Hepatocyte (in vitro differentiated cells): ENCODE results near the gene SOX6. TPM values are rescaled to one million over a fixed set of nuclear protein-coding genes. Genes with fewer than 3 reads are reported as not detected.

Experiments used
- DNase-seq: peaks from one replicate; pipeline ENCODE4 v3.0.0-alpha.2; 2016; ENCODE audit warnings: low spot score
- H2AFZ ChIP-seq: fragments of 200-600 bp; sonication (generic); 2 replicates; pipeline ENCODE4 v1.6.0; 2016; ENCODE audit warnings: antibody characterized with exemption, mild to moderate bottlenecking
- H3K27ac ChIP-seq: fragments of 200-600 bp; sonication (generic); 2 replicates; pipeline ENCODE4 v1.5.1; 2016; ENCODE audit warnings: mild to moderate bottlenecking
- H3K27me3 ChIP-seq: fragments of 200-600 bp; sonication (generic); 2 replicates; pipeline ENCODE4 v1.6.1; 2016
- H3K36me3 ChIP-seq: fragments of 200-600 bp; sonication (generic); replicated peaks from 2 replicates; pipeline ENCODE4 v1.5.1; 2016; ENCODE audit warnings: low read depth; ENCODE audit not compliant: insufficient read depth
- H3K4me1 ChIP-seq: fragments of 200-600 bp; sonication (generic); 2 replicates; pipeline ENCODE4 v1.5.1; 2016; ENCODE audit warnings: mild to moderate bottlenecking, moderate library complexity; ENCODE audit not compliant: insufficient read depth
- H3K4me2 ChIP-seq: fragments of 200-600 bp; sonication (generic); 2 replicates; pipeline ENCODE4 v1.6.0; 2016
- H3K4me3 ChIP-seq: fragments of 200-600 bp; sonication (generic); 2 replicates; pipeline ENCODE4 v1.5.1; 2016; ENCODE audit warnings: mild to moderate bottlenecking
- H3K79me2 ChIP-seq: fragments of 200-600 bp; sonication (generic); 2 replicates; pipeline ENCODE4 v1.6.0; 2017; ENCODE audit warnings: mild to moderate bottlenecking
- H3K9me2 ChIP-seq: fragments of 200-600 bp; sonication (generic); replicated peaks from 2 replicates; pipeline ENCODE4 v1.6.0; 2017; ENCODE audit warnings: mild to moderate bottlenecking; ENCODE audit not compliant: insufficient read depth
- H3K9me3 ChIP-seq: fragments of 200-600 bp; sonication (generic); 2 replicates; pipeline ENCODE4 v1.5.1; 2016; ENCODE audit warnings: low read depth, mild to moderate bottlenecking
- H4K20me1 ChIP-seq: fragments of 200-600 bp; sonication (generic); 2 replicates; pipeline ENCODE4 v1.6.0; 2016; ENCODE audit warnings: mild to moderate bottlenecking; ENCODE audit not compliant: insufficient read depth, poor library complexity, severe bottlenecking
- EZH2 ChIP-seq: fragments of 200-600 bp; sonication (generic); IDR thresholded peaks from 2 replicates; pipeline ENCODE4 v1.6.1; 2016; ENCODE audit warnings: antibody characterized with exemption, mild to moderate bottlenecking, borderline replicate concordance
- EZH2phosphoT487 ChIP-seq: fragments of 200-600 bp; sonication (generic); IDR thresholded peaks from one replicate; pipeline ENCODE4 v1.6.1; 2018; ENCODE audit warnings: antibody characterized with exemption, mild to moderate bottlenecking, low read depth, moderate library complexity; ENCODE audit not compliant: unreplicated experiment, severe bottlenecking
- WGBS: methylation state at CpG from one replicate; pipeline ENCODE4 v1.1.6; 2016; ENCODE audit warnings: low lambda C conversion rate; ENCODE audit errors: missing lambda C conversion rate; 5-methylcytosine and 5-hydroxymethylcytosine counted together
- polyA plus RNA-seq: library from polyadenylated mRNA; unstranded; fragments of >200 nt; fragmentation: Nextera tagmentation; extraction: Ambion mirVana; gene quantifications from 2 replicates; pipeline ENCODE4 v1.2.1, GENCODE V29; 2016
- total RNA-seq: library from RNA; depleted of rRNA; stranded (reverse); fragments of >200 nt; gene quantifications from 2 replicates; pipeline ENCODE4 v1.2.3, GENCODE V29; 2014
- TF ChIP-seq, protein P1 (sequence below): fragments of 200-600 bp; sonication (generic); IDR thresholded peaks from 2 replicates; pipeline ENCODE4 v1.5.1; 2016; ENCODE audit warnings: antibody characterized with exemption, mild to moderate bottlenecking; ENCODE audit not compliant: poor library complexity

The SOX6 gene
- total and polyA plus RNA-seq, 2 experiments from 2014 or later = 23.2 to 75.7 TPM

DNA sequence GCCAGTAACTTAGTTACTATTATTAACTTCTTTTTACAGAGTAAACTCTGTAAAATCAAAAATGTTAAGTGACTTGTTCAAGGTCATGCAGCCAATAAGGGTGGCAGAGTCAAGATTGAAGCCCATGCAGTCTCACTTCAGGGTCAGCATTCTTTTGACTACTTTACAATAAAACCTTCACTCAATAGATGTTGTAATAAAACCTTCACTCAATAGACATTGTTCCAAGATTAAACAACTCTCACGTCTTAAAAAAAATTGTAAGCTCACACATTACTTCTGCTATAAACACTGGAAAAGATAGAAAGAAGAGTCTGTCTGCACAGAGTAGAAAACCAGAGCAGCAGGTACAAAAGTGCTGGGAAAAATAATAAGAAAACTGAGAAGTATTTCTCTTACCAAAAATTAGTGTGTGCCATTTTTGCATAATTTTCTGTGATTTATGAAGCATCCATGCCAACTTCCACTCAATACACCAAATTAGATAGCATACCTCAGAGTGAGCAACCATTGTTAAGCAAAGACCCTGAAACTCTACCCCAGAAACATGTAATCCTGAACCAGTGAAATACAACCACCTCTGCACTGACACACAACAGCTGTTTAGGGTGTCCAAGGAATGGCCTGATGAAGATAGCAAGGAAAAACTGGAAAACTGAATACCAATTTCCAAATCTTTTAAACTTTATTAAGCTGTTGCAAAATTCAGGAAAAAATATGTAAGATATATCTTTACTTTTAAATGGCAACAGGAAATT lies 4.9 kb upstream of the SOX6 start:
- no peak overlapping the region for H3K27ac ChIP-seq
- H3K9me2 ChIP-seq = no peaks in the 10 kb centered on the region
- H3K4me3 ChIP-seq = no peak overlapping the region
- no peak for DNase-seq
- peaks cover 47% of the 10 kb centered on the region for H3K4me1 ChIP-seq
- H4K20me1 ChIP-seq = no peaks in the 10 kb centered on the region
- peaks cover 46% of the 10 kb centered on the region for H3K79me2 ChIP-seq
- H2AFZ ChIP-seq = no peak overlapping the region
- H3K27me3 ChIP-seq = no peaks in the 10 kb centered on the region
- no peaks in the 10 kb centered on the region for H3K36me3 ChIP-seq
- no peak overlapping the region for H3K4me2 ChIP-seq
- 48% methylated on average over 1 of the region's 1 CpG for WGBS
- TF ChIP-seq, protein P1, sequence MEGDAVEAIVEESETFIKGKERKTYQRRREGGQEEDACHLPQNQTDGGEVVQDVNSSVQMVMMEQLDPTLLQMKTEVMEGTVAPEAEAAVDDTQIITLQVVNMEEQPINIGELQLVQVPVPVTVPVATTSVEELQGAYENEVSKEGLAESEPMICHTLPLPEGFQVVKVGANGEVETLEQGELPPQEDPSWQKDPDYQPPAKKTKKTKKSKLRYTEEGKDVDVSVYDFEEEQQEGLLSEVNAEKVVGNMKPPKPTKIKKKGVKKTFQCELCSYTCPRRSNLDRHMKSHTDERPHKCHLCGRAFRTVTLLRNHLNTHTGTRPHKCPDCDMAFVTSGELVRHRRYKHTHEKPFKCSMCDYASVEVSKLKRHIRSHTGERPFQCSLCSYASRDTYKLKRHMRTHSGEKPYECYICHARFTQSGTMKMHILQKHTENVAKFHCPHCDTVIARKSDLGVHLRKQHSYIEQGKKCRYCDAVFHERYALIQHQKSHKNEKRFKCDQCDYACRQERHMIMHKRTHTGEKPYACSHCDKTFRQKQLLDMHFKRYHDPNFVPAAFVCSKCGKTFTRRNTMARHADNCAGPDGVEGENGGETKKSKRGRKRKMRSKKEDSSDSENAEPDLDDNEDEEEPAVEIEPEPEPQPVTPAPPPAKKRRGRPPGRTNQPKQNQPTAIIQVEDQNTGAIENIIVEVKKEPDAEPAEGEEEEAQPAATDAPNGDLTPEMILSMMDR = no peak
- TF ChIP-seq EZH2phosphoT487 (no peak), EZH2 (no peak)
- no peaks in the 10 kb centered on the region for H3K9me3 ChIP-seq

DNA sequence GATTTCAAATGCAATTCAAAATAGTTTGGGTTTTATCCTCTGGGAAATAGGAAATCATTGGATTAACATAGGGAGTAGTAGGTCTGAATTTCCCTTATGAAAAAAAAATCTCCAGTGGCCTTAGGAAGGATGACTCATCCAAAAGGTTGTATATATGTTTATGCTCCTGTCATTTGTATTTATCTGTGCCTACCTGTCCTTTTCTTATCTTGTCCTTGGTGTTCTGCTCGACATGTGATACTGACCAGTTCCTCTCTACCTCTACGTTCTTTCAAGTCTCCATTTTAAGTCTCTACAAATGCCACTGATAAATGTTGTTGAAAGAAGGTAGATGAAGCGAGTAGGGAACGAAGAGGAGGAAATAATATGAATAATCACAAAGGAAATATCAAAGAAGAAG lies 3.0 kb upstream of the SOX6 start:
- no peak for DNase-seq
- no peak for TF ChIP-seq EZH2
- TF ChIP-seq EZH2phosphoT487 = no peak
- TF ChIP-seq, protein P1 = no peak
- no peaks in the 10 kb centered on the region for H4K20me1 ChIP-seq
- peak overlapping the region; percentile 49 for H3K27ac ChIP-seq
- H3K9me2 ChIP-seq = no peaks in the 10 kb centered on the region
- H3K79me2 ChIP-seq = peaks cover 57% of the 10 kb centered on the region
- no peak overlapping the region for H2AFZ ChIP-seq
- no peak overlapping the region for H3K4me2 ChIP-seq
- peaks cover 42% of the 10 kb centered on the region for H3K4me1 ChIP-seq
- no peaks in the 10 kb centered on the region for H3K9me3 ChIP-seq
- H3K4me3 ChIP-seq = no peak overlapping the region
- no peaks in the 10 kb centered on the region for H3K27me3 ChIP-seq
- WGBS = 68% methylated on average over 4 of the region's 4 CpGs
- H3K36me3 ChIP-seq = no peaks in the 10 kb centered on the region

DNA sequence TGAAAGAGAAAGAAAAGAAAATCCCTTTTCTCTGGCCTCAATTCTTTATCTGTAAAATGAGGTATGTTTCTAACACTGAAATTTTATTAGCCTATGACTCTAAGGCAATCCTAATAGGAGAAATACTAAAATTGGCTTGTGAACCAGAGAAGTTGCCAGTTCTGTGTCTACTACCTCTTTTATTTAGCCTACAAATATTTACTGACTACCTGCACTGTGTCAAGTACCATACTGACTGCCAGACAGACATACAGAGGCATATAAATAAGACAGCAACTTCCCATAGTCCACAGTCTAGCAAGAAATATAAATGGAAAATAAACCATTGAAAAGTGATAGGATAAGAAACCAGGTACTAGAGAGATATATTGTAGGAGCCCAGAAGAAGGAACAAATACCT lies 2.4 kb upstream of the SOX6 start:
- Histone ChIP-seq H3K79me2 (peaks cover 64% of the 10 kb centered on the region), H3K4me3 (no peak overlapping the region), H4K20me1 (no peaks in the 10 kb centered on the region), H3K27me3 (no peaks in the 10 kb centered on the region), H3K9me2 (no peaks in the 10 kb centered on the region), H3K4me1 (peaks cover 43% of the 10 kb centered on the region), H3K9me3 (no peaks in the 10 kb centered on the region), H3K4me2 (no peak overlapping the region), H3K27ac (peak overlapping the region; percentile 34), H3K36me3 (no peaks in the 10 kb centered on the region), H2AFZ (no peak overlapping the region)
- no peak for DNase-seq
- TF ChIP-seq, protein P1 = no peak
- no peak for TF ChIP-seq EZH2phosphoT487
- no peak for TF ChIP-seq EZH2
